A549 (cell line): ENCODE data around the gene EPC2.

ENCODE experiments used
- KDM1A ChIP-seq: fragments of 200-600 bp; sonication (generic); IDR thresholded peaks from 2 replicates; pipeline ENCODE4 v1.6.1; 2016; ENCODE audit warnings: low read depth, mild to moderate bottlenecking
- MAFK ChIP-seq: fragments of 450-650 bp; IDR thresholded peaks from 2 replicates; pipeline ENCODE4 v1.6.1; 2014; ENCODE audit not compliant: partially characterized antibody
- NFE2L2 ChIP-seq: fragments of 150-350 bp; conservative IDR thresholded peaks from 2 replicates; pipeline ENCODE4 v1.6.1; 2014; ENCODE audit warnings: low read length
- POLR2A ChIP-seq: IDR thresholded peaks from 2 replicates; pipeline ENCODE4 v1.6.1; 2012; ENCODE audit warnings: mild to moderate bottlenecking, low read length
- SMC3 ChIP-seq: fragments of >200 bp; sonication (Bioruptor Twin); formaldehyde crosslinking; IDR thresholded peaks from 3 replicates; pipeline ENCODE4 v1.6.1; 2018; ENCODE audit warnings: inconsistent platforms
- TF ChIP-seq, protein P1 (sequence below): IDR thresholded peaks from 2 replicates; pipeline ENCODE4 v1.6.1; 2012
- TF ChIP-seq, protein P2 (sequence below): fragments of >200 bp; sonication (Bioruptor Twin); formaldehyde crosslinking; IDR thresholded peaks from 3 replicates; pipeline ENCODE4 v1.5.1; 2016
- TF ChIP-seq, protein P3 (sequence below): fragments of 250-450 bp; sonication (Bioruptor Pico); IDR thresholded peaks from 2 replicates; pipeline ENCODE4 v1.5.0; 2021; ENCODE audit warnings: mild to moderate bottlenecking, moderate library complexity, borderline replicate concordance

DNA sequence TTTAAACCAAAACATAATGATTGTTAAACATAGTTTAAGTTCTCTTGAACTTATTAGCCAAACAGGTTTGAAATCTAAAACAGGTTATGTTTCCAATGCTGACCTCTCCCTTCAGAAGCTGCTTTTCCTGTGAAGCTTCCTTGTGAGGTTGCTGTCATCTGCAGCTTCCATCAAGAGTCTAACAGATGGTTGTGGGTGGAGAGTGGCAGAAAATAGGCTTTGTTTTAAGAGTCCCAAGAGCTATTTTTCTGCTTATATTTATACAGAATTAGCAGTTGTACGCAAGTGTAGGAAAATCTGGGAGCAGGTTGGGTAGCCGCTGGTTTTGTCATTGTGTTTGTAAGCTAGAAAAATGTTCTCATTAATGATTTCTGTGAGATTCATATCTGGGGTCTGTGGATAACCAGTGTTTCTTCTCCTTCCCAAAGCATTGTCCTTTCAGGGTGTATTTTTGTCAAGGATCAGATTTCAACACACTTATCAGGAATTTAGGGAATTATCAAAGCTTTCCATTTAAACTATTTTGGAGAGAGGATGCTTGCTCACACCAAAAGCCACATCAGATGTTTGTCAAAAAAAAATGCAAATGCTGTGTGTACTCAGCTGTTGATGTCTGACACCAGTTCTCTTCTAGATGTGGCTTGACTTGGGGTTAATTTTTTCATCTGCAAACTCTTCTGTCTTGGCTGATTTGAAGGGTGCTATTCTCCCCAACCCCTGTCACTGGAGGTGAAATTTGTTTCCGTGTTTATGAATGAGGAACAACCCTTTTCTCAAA lies 152.4 kb downstream of the EPC2 start:
- TF ChIP-seq, protein P1, sequence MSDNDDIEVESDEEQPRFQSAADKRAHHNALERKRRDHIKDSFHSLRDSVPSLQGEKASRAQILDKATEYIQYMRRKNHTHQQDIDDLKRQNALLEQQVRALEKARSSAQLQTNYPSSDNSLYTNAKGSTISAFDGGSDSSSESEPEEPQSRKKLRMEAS = no peak
- TF ChIP-seq, protein P2, sequence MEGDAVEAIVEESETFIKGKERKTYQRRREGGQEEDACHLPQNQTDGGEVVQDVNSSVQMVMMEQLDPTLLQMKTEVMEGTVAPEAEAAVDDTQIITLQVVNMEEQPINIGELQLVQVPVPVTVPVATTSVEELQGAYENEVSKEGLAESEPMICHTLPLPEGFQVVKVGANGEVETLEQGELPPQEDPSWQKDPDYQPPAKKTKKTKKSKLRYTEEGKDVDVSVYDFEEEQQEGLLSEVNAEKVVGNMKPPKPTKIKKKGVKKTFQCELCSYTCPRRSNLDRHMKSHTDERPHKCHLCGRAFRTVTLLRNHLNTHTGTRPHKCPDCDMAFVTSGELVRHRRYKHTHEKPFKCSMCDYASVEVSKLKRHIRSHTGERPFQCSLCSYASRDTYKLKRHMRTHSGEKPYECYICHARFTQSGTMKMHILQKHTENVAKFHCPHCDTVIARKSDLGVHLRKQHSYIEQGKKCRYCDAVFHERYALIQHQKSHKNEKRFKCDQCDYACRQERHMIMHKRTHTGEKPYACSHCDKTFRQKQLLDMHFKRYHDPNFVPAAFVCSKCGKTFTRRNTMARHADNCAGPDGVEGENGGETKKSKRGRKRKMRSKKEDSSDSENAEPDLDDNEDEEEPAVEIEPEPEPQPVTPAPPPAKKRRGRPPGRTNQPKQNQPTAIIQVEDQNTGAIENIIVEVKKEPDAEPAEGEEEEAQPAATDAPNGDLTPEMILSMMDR = no peak
- TF ChIP-seq SMC3 (no peak), MAFK (no peak), NFE2L2 (no peak), POLR2A (no peak), KDM1A (no peak)
- TF ChIP-seq, protein P3, sequence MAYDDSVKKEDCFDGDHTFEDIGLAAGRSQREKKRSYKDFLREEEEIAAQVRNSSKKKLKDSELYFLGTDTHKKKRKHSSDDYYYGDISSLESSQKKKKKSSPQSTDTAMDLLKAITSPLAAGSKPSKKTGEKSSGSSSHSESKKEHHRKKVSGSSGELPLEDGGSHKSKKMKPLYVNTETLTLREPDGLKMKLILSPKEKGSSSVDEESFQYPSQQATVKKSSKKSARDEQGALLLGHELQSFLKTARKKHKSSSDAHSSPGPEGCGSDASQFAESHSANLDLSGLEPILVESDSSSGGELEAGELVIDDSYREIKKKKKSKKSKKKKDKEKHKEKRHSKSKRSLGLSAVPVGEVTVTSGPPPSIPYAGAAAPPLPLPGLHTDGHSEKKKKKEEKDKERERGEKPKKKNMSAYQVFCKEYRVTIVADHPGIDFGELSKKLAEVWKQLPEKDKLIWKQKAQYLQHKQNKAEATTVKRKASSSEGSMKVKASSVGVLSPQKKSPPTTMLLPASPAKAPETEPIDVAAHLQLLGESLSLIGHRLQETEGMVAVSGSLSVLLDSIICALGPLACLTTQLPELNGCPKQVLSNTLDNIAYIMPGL (CRISPR knock-in tag) = no peak
